ENCODE results near the gene GHRHR.

DNA sequence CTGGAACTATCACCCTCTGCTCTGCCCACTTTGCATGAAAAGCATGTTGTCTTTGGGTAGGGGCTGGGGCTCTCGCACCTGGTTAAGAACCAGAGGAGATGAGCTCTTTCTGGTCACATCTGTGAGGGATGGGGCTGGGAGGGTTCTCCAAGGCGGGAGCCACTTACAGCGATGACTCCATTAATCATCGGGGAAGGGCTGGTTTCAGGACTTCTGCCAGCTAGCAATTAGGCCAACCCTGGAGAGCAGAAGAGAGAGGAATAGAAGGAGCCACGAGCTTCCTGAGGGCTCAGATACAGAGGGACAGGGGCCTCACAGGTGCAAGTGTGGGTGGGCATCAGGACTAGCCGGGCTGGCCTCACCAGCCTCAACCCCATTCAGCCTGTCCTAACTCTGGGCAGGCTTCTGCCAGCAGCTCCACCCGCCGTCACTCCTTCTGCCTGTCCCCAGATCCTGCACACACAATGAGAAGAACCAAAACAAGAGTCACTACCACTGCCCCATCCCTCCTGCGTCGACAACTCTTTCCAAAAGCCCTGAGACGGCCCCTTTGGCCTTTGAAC is 43.7 kb upstream of the GHRHR start:
- TF ChIP-seq CTCF (IDR thresholded peaks at IDR 0.05; ENCODE audit: poor library complexity) = no peak
- no peak for TF ChIP-seq EZH2phosphoT487 (IDR thresholded peaks at IDR 0.05; ENCODE audit: low read depth, severe bottlenecking, unreplicated experiment)

Data from hepatocyte (in vitro differentiated cells).